Neural cell (in vitro differentiated cells): ENCODE data around the gene VPS33B. TPM values are rescaled to one million over a fixed set of nuclear protein-coding genes. Genes with fewer than 3 reads are reported as not detected.
A peak's percentile ranks its signal among the peaks of the same experiment; 100 is the strongest.

ENCODE experiments used
- H2AFZ ChIP-seq: fragments of 200-600, 300-800 bp; sonication (generic), shearing (Covaris generic); 2 replicates; pipeline ENCODE4 v1.6.0; 2014; ENCODE audit warnings: low read depth, mild to moderate bottlenecking, antibody characterized with exemption, low read length, moderate library complexity
- H3F3A ChIP-seq: fragments of 200-600 bp; shearing (Covaris generic); 2 replicates; pipeline ENCODE4 v1.6.1; 2016; ENCODE audit warnings: mild to moderate bottlenecking, moderate library complexity, mixed read lengths, antibody characterized with exemption, low read length; ENCODE audit not compliant: insufficient read depth, poor library complexity, severe bottlenecking
- H3K27ac ChIP-seq: fragments of 200-600, 300-800 bp; sonication (generic), shearing (Covaris generic); 2 replicates; pipeline ENCODE4 v1.5.1; 2014; ENCODE audit warnings: mild to moderate bottlenecking, low read length, moderate library complexity
- H3K27me3 ChIP-seq: fragments of 300-800, 200-600 bp; sonication (generic), shearing (Covaris generic); 2 replicates; pipeline ENCODE4 v1.6.0; 2014; ENCODE audit warnings: mild to moderate bottlenecking, low read depth, low read length, moderate library complexity; ENCODE audit not compliant: insufficient read depth
- H3K36me3 ChIP-seq: fragments of 300-800, 200-600 bp; sonication (generic), shearing (Covaris generic); 2 replicates; pipeline ENCODE4 v1.5.1; 2014; ENCODE audit warnings: mild to moderate bottlenecking, antibody characterized with exemption, low read length, moderate library complexity; ENCODE audit not compliant: insufficient read depth
- H3K4me2 ChIP-seq: fragments of 300-800, 200-600 bp; sonication (generic), shearing (Covaris generic); 2 replicates; pipeline ENCODE4 v1.6.0; 2014; ENCODE audit warnings: mild to moderate bottlenecking, low read length
- H3K4me3 ChIP-seq: fragments of 300-800, 200-600 bp; sonication (generic), shearing (Covaris generic); 2 replicates; pipeline ENCODE4 v1.5.1; 2014; ENCODE audit warnings: mild to moderate bottlenecking, low read length, moderate library complexity
- H3K79me2 ChIP-seq: fragments of 200-600 bp; shearing (Covaris generic); replicated peaks from 2 replicates; pipeline ENCODE4 v1.6.0; 2014; ENCODE audit warnings: mild to moderate bottlenecking, low read length, moderate library complexity; ENCODE audit not compliant: insufficient read depth
- H3K9ac ChIP-seq: fragments of 300-800, 200-600 bp; sonication (generic), shearing (Covaris generic); 2 replicates; pipeline ENCODE4 v1.6.1; 2016; ENCODE audit warnings: mild to moderate bottlenecking, low read length, mixed read lengths
- H3K9me2 ChIP-seq: fragments of 200-600 bp; shearing (Covaris generic); 2 replicates; pipeline ENCODE4 v1.6.1; 2016; ENCODE audit warnings: mild to moderate bottlenecking, low read length, mixed read lengths; ENCODE audit not compliant: insufficient read depth
- H3K9me3 ChIP-seq: fragments of 200-600, 300-800 bp; sonication (generic), shearing (Covaris generic); 2 replicates; pipeline ENCODE4 v1.6.1; 2016; ENCODE audit warnings: mild to moderate bottlenecking, mixed run types, low read length, moderate library complexity, mixed read lengths
- H4K20me1 ChIP-seq: fragments of 200-600 bp; shearing (Covaris generic); 2 replicates; pipeline ENCODE4 v1.6.1; 2016; ENCODE audit warnings: mild to moderate bottlenecking, mixed run types; ENCODE audit not compliant: insufficient read depth
- EP300 ChIP-seq: fragments of 450-650 bp; conservative IDR thresholded peaks from 2 replicates; pipeline ENCODE4 v1.6.1; 2014; ENCODE audit warnings: antibody characterized with exemption, mild to moderate bottlenecking, moderate library complexity; ENCODE audit not compliant: poor library complexity, severe bottlenecking
- EZH2 ChIP-seq: fragments of 200-600, 300-800 bp; shearing (Covaris generic), sonication (generic); IDR thresholded peaks from 2 replicates; pipeline ENCODE4 v1.6.1; 2014; ENCODE audit warnings: antibody characterized with exemption, low read length, borderline replicate concordance, mild to moderate bottlenecking; ENCODE audit not compliant: insufficient read depth, poor library complexity, severe bottlenecking
- MXI1 ChIP-seq: fragments of 450-650 bp; conservative IDR thresholded peaks from 2 replicates; pipeline ENCODE4 v1.6.1; 2014; ENCODE audit warnings: antibody characterized with exemption, mild to moderate bottlenecking; ENCODE audit not compliant: poor library complexity, severe bottlenecking
- POLR2AphosphoS5 ChIP-seq: IDR thresholded peaks from 2 replicates; pipeline ENCODE4 v1.6.1; 2012
- RAD21 ChIP-seq: fragments of 450-650 bp; conservative IDR thresholded peaks from 2 replicates; pipeline ENCODE4 v1.6.1; 2014; ENCODE audit warnings: antibody characterized with exemption, mild to moderate bottlenecking, moderate library complexity
- SMC3 ChIP-seq: fragments of 450-650 bp; conservative IDR thresholded peaks from 2 replicates; pipeline ENCODE4 v1.6.1; 2014; ENCODE audit warnings: antibody characterized with exemption, mild to moderate bottlenecking, moderate library complexity; ENCODE audit not compliant: poor library complexity
- TAF1 ChIP-seq: IDR thresholded peaks from 2 replicates; pipeline ENCODE4 v1.6.1; 2012; ENCODE audit warnings: low read depth
- polyA plus RNA-seq: library from polyadenylated mRNA; depleted of rRNA; stranded (reverse); fragments of >200 nt; gene quantifications from 2 replicates; pipeline ENCODE4 v1.2.3, GENCODE V29; 2014
- TF ChIP-seq, protein P1 (sequence below): IDR thresholded peaks from 2 replicates; pipeline ENCODE4 v1.6.1; 2012; ENCODE audit warnings: borderline replicate concordance
- TF ChIP-seq, protein P2 (sequence below): fragments of 450-650 bp; IDR thresholded peaks from 2 replicates; pipeline ENCODE4 v1.5.1; 2014; ENCODE audit warnings: antibody characterized with exemption, mild to moderate bottlenecking, moderate library complexity; ENCODE audit not compliant: poor library complexity, severe bottlenecking

The VPS33B gene
- polyA plus RNA-seq, 1 donor from 2014 or later: 54.9 TPM

DNA sequence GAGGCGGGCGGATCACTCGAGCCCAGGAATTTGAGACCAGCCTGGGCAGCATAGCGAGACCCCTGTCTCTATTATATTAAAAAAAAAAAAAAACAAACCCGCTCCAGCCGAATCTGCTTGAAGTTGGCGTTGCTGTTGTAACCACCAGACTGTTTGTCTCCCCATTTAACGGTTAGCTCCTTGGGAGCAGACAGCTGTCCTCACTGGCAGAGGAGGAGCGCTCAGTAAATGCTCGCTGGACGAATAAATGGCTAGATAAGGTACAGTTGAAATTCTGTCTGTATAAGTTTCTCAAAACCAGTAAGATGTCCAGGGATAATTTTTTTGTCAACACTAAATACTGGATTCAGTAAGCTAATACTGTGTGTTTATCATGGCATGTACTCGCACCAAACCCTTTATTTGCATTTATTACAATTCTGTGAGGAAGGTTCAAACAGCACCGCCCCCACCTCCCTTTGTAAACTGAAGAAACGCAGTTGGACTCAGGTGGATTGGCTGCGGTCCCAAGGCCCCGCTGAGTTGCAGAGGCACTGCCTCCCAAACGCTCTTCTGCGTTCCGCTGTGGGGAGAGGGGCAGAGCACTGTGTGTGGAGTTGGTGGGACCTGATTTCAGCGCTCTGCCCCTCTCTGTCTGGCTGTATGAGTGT lies 66.6 kb downstream of the VPS33B start:
- Histone ChIP-seq H3F3A (no peaks in the 10 kb centered on the region), H3K9me2 (no peaks in the 10 kb centered on the region), H3K4me2 (no peak overlapping the region), H3K4me3 (peak overlapping the region; percentile 87), H3K27me3 (peaks cover 15% of the 10 kb centered on the region), H4K20me1 (no peaks in the 10 kb centered on the region), H3K36me3 (no peaks in the 10 kb centered on the region), H3K27ac (no peak overlapping the region), H2AFZ (no peak overlapping the region), H3K9ac (no peak overlapping the region), H3K9me3 (no peaks in the 10 kb centered on the region), H3K79me2 (no peaks in the 10 kb centered on the region)
- TF ChIP-seq RAD21 (no peak), SMC3 (no peak), TAF1 (no peak), EZH2 (no peak), POLR2AphosphoS5 (no peak), EP300 (no peak), MXI1 (no peak)
- TF ChIP-seq, protein P1, sequence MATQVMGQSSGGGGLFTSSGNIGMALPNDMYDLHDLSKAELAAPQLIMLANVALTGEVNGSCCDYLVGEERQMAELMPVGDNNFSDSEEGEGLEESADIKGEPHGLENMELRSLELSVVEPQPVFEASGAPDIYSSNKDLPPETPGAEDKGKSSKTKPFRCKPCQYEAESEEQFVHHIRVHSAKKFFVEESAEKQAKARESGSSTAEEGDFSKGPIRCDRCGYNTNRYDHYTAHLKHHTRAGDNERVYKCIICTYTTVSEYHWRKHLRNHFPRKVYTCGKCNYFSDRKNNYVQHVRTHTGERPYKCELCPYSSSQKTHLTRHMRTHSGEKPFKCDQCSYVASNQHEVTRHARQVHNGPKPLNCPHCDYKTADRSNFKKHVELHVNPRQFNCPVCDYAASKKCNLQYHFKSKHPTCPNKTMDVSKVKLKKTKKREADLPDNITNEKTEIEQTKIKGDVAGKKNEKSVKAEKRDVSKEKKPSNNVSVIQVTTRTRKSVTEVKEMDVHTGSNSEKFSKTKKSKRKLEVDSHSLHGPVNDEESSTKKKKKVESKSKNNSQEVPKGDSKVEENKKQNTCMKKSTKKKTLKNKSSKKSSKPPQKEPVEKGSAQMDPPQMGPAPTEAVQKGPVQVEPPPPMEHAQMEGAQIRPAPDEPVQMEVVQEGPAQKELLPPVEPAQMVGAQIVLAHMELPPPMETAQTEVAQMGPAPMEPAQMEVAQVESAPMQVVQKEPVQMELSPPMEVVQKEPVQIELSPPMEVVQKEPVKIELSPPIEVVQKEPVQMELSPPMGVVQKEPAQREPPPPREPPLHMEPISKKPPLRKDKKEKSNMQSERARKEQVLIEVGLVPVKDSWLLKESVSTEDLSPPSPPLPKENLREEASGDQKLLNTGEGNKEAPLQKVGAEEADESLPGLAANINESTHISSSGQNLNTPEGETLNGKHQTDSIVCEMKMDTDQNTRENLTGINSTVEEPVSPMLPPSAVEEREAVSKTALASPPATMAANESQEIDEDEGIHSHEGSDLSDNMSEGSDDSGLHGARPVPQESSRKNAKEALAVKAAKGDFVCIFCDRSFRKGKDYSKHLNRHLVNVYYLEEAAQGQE: no peak
- TF ChIP-seq, protein P2, sequence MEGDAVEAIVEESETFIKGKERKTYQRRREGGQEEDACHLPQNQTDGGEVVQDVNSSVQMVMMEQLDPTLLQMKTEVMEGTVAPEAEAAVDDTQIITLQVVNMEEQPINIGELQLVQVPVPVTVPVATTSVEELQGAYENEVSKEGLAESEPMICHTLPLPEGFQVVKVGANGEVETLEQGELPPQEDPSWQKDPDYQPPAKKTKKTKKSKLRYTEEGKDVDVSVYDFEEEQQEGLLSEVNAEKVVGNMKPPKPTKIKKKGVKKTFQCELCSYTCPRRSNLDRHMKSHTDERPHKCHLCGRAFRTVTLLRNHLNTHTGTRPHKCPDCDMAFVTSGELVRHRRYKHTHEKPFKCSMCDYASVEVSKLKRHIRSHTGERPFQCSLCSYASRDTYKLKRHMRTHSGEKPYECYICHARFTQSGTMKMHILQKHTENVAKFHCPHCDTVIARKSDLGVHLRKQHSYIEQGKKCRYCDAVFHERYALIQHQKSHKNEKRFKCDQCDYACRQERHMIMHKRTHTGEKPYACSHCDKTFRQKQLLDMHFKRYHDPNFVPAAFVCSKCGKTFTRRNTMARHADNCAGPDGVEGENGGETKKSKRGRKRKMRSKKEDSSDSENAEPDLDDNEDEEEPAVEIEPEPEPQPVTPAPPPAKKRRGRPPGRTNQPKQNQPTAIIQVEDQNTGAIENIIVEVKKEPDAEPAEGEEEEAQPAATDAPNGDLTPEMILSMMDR: no peak

DNA sequence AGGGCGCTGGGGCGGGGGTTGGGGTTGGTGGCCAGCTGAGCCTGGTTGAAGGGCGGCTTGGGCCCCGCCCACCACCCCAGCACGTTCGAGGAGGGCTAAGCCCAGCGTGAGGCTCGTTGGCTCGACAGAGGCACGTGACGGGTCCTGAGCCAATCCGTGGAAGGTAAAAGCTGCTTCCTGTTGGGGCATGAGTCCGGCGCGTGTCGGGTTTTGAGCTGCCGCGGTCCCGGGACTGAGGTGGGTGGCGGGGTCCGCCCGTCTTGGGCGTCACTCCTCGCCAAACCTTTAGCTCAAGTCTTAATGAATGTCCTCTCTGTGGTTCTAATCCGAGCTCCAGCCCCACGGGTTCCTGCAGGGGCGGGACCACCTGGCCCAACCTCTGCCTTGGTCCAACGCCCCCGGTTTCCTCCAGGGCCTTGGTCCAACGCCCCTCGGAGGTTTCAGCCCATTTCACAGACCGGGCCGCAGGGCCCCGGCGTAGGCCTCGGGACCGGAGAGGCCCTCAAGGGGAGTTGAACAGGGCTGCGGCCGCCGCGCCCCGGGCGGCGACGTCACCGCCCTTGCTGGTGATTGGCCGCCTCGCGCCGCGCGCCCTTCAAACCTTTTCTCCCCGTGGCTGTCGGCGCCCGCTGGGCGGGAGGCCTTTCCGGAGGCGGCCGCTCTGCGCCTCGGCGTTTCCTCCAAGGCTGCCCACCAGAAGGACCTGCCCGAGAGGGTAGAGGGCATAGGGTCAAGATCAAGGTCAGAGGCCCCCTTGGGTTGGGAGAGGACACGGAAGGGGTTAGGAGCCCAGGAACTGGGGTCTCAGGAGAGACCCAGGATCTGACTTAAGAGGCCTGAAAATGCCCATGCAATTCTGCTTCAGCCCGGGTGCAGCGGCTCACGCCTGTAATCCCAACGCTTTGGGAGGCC lies 67.4 kb downstream of the VPS33B start, which contains the start of gene RCCD1:
RCCD1 (plus strand) TSS at position 173 of the 912 bp plus-strand sequence. CDS start 1,851 bp downstream, outside the sequence.
- Histone ChIP-seq H3K79me2 (no peaks in the 10 kb centered on the region), H3K36me3 (no peaks in the 10 kb centered on the region), H4K20me1 (no peaks in the 10 kb centered on the region), H3F3A (no peaks in the 10 kb centered on the region), H3K4me3 (peak within 1 kb of the TSS; percentile 87), H2AFZ (peak within 1 kb of the TSS; percentile 40), H3K9me2 (no peaks in the 10 kb centered on the region), H3K27me3 (peaks cover 15% of the 10 kb centered on the region), H3K9ac (peak within 1 kb of the TSS; percentile 52), H3K9me3 (no peaks in the 10 kb centered on the region), H3K4me2 (no peak within 1 kb of the TSS), H3K27ac (no peak within 1 kb of the TSS)
- no peak for TF ChIP-seq EZH2
- TF ChIP-seq SMC3: no peak
- peak; percentile 91 for TF ChIP-seq MXI1
- TF ChIP-seq, protein P1: no peak
- TF ChIP-seq, protein P2: peak; percentile 16
- no peak for TF ChIP-seq TAF1
- TF ChIP-seq POLR2AphosphoS5: peak; percentile 17
- no peak for TF ChIP-seq RAD21
